K562 (cell line): ENCODE data around the gene FILIP1. TPM values are rescaled to one million over a fixed set of nuclear protein-coding genes. Genes with fewer than 3 reads are reported as not detected.

Source experiments
- ATAC-seq: fragments of 200-7000 bp; cut with Tn5 transposase; 3 replicates; pipeline ENCODE4 v1.9.1; 2020; ENCODE audit warnings: moderate library complexity
- BruUV-seq: library from RNA; stranded (reverse); fragments of 400-500 nt; replicated peaks from 2 replicates; lab custom pipeline; 2021; lab: Mats Ljungman, UMichigan
- CTCF ChIA-PET: fragments of 300-600 bp; formaldehyde crosslinking; extraction: SDS; loops from one replicate; lab custom pipeline; 2021; ENCODE audit warnings: low intra/inter-chr PET ratio; lab: Yijun Ruan, JAX
- POLR2A ChIA-PET: fragments of 300-600, 350-650 bp; sonication (Branson Sonifier 250); formaldehyde crosslinking; extraction: SDS; loops from one replicate; lab custom pipeline; 2021; ENCODE audit warnings: antibody characterized with exemption, inconsistent platforms; lab: Yijun Ruan, JAX
- DNase-seq, 4 experiments: peaks; one replicate each; pipeline versions ENCODE4 v3.0.0 to v3.0.0-alpha.2; 2011 to 2018; ENCODE audit warnings: low spot score in 3 of 4, mixed read lengths in 3 of 4; ENCODE audit errors: extremely low read depth in 1 of 4
- FAIRE-seq: peaks from 2 replicates; lab custom pipeline; 2011; peaks lifted over from hg19 to GRCh38; lab: Jason Lieb, UNC
- H2AFZ ChIP-seq: 2 replicates; pipeline ENCODE4 v1.6.0; 2011; ENCODE audit warnings: low read depth, low read length, control low read depth, inconsistent platforms
- H3K27ac ChIP-seq: fragments of 200-600 bp; 3 replicates; pipeline ENCODE4 v1.8.0; 2011; ENCODE audit warnings: low read depth, mild to moderate bottlenecking, control low read depth, inconsistent platforms, low read length, moderate library complexity, mixed read lengths; ENCODE audit errors: extremely low read depth
- H3K27me3 ChIP-seq, 2 experiments: fragments of 300-600 bp in 1 of 2; 2 replicates in 1 of 2; 3 replicates in 1 of 2; pipeline versions ENCODE4 v1.6.0 to v1.8.0; 2011; ENCODE audit warnings: inconsistent platforms in 2 of 2, low read length in 2 of 2, mild to moderate bottlenecking in 1 of 2, mixed read lengths in 1 of 2, moderate library complexity in 1 of 2; ENCODE audit not compliant: control insufficient read depth in 2 of 2, insufficient read depth in 2 of 2
- H3K36me3 ChIP-seq: fragments of 300-600 bp; 3 replicates; pipeline ENCODE4 v1.8.0; 2011; ENCODE audit warnings: mild to moderate bottlenecking, low read length, inconsistent platforms; ENCODE audit not compliant: control insufficient read depth, insufficient read depth
- H3K4me1 ChIP-seq, 2 experiments: fragments of 200-600 bp in 1 of 2; replicated peaks in 1 of 2; 2 replicates in 1 of 2; 3 replicates in 1 of 2; pipeline versions ENCODE4 v1.5.1 to v1.8.0; 2011; ENCODE audit warnings: inconsistent platforms in 2 of 2, low read length in 2 of 2, mild to moderate bottlenecking in 1 of 2, mixed read lengths in 1 of 2, moderate library complexity in 1 of 2; ENCODE audit not compliant: control insufficient read depth in 2 of 2, insufficient read depth in 2 of 2
- H3K4me2 ChIP-seq: 2 replicates; pipeline ENCODE4 v1.6.1; 2011; ENCODE audit warnings: low read length, control low read depth, inconsistent platforms, mixed read lengths; ENCODE audit not compliant: insufficient read depth
- H3K4me3 ChIP-seq: fragments of 200-600 bp; sonication (generic), shearing (Covaris generic); 2 replicates; pipeline ENCODE4 v1.5.1; 2016; ENCODE audit warnings: control low read depth, inconsistent platforms
- H3K79me2 ChIP-seq: fragments of 200-600 bp; 3 replicates; pipeline ENCODE4 v1.8.0; 2011; ENCODE audit warnings: low read length, inconsistent platforms; ENCODE audit not compliant: control insufficient read depth, insufficient read depth
- H3K9ac ChIP-seq, 2 experiments: 2 replicates each; pipeline versions ENCODE4 v1.6.0 to v1.6.1; 2011; ENCODE audit warnings: low read depth in 2 of 2, low read length in 2 of 2, control low read depth in 1 of 2, inconsistent platforms in 1 of 2, mild to moderate bottlenecking in 1 of 2, mixed read lengths in 1 of 2; ENCODE audit not compliant: insufficient read depth in 1 of 2
- H3K9me1 ChIP-seq: one replicate; pipeline ENCODE4 v1.6.0; 2011; ENCODE audit warnings: inconsistent platforms, mild to moderate bottlenecking, low read length, moderate library complexity; ENCODE audit not compliant: control insufficient read depth, insufficient read depth
- H3K9me3 ChIP-seq: replicated peaks from 2 replicates; pipeline ENCODE4 v1.5.1; 2011; ENCODE audit warnings: low read depth, low read length, inconsistent platforms; ENCODE audit not compliant: control insufficient read depth, insufficient read depth
- H4K20me1 ChIP-seq: replicated peaks from 2 replicates; pipeline ENCODE4 v1.6.1; 2011; ENCODE audit warnings: low read length, inconsistent platforms, mixed read lengths; ENCODE audit not compliant: control insufficient read depth, insufficient read depth
- CC2D1A ChIP-seq: fragments of 450-650 bp; IDR thresholded peaks from 2 replicates; pipeline ENCODE4 v1.6.1; 2017; ENCODE audit warnings: mild to moderate bottlenecking
- ESRRB ChIP-seq: fragments of 250-450 bp; sonication (Bioruptor Pico); IDR thresholded peaks from 2 replicates; pipeline ENCODE4 v1.5.0; 2020; ENCODE audit warnings: mild to moderate bottlenecking, moderate library complexity, borderline replicate concordance
- FOSL1 ChIP-seq: fragments of 200-800 bp; sonication (Bioruptor generic); conservative IDR thresholded peaks from 2 replicates; pipeline ENCODE4 v1.6.1; 2016; ENCODE audit warnings: missing genetic modification characterization, missing compliant biosample characterization
- MLLT1 ChIP-seq, 2 experiments: fragments of 450-650 bp; IDR thresholded peaks; 2 replicates each; pipeline ENCODE4 v1.6.1; 2016
- SRSF1 ChIP-seq: fragments of 200-400 bp; formaldehyde crosslinking; IDR thresholded peaks from 2 replicates; pipeline ENCODE4 v1.6.1; 2017; ENCODE audit warnings: mild to moderate bottlenecking, low read depth, low read length, moderate library complexity
- ZKSCAN8 ChIP-seq: fragments of 200-800 bp; sonication (Bioruptor generic); IDR thresholded peaks from 2 replicates; pipeline ENCODE4 v1.6.1; 2016; ENCODE audit warnings: missing genetic modification characterization, missing compliant biosample characterization
- WGBS: fragments of 100-300 bp; shearing (Covaris generic); methylation state at CpG from one replicate; pipeline ENCODE4 v1.1.6; 2016; ENCODE audit warnings: low coverage, mixed read lengths; ENCODE audit not compliant: insufficient coverage; ENCODE audit errors: missing lambda C conversion rate; 5-methylcytosine and 5-hydroxymethylcytosine counted together
- in situ Hi-C: fragments of 300-500 bp; cut with MboI; formaldehyde crosslinking; loops from 4 replicates; pipeline ENCODE4 v1.15.0; 2018; ENCODE audit warnings: inconsistent platforms, mixed read lengths
- intact Hi-C: fragments of 100-400 bp; cut with micrococcal nuclease; formaldehyde crosslinking; loops from 2 replicates; pipeline ENCODE4 v1.14.2; 2022
- polyA plus RNA-seq, 8 experiments: library from polyadenylated mRNA; depleted of rRNA in 4 of 8; stranded (reverse) in 5 of 8; unstranded in 3 of 8; fragments of >200 nt; fragmentation: Nextera tagmentation in 2 of 8; fragmentation: Illumina TruSeq in 1 of 8; extraction: Ambion mirVana in 2 of 8; extraction: Trizol in 1 of 8; gene quantifications; 2 replicates each; pipeline versions ENCODE4 v1.2.1 to v1.2.3, GENCODE V29; 2011 to 2014; ENCODE audit warnings: inconsistent platforms in 1 of 8, missing spikeins in 1 of 8
- total RNA-seq, 7 experiments: library from RNA; depleted of rRNA in 6 of 7; stranded (reverse); fragments of >200 nt in 6 of 7; fragmentation: Illumina TruSeq in 2 of 7; extraction: Trizol in 2 of 7; gene quantifications; 2 replicates each; pipeline versions ENCODE4 v1.2.1 to v1.2.3, GENCODE V29; 2011 to 2021; ENCODE audit warnings: low replicate concordance in 1 of 7

Gene FILIP1
- total and polyA plus RNA-seq, 9 of the 15 experiments (the other 6 are each of a cell fraction or from before 2014, with no cell fraction given): 0.03 to 0.25 (median 0.10) TPM; not detected in 1

- TF ChIP-seq ESRRB: no peak
- TF ChIP-seq SRSF1: no peak
- TF ChIP-seq CC2D1A: no peak
- no peak for TF ChIP-seq ZKSCAN8 (CRISPR knock-in tag)
- no peak for TF ChIP-seq MLLT1 (IDR thresholded peaks at IDR 0.05)
- TF ChIP-seq FOSL1 (tag): no peak
- no peak for DNase-seq
- 10% methylated on average over 6 of the region's 6 CpGs for WGBS
- BruUV-seq: no TSS peak
- Histone ChIP-seq H3K36me3 (no peaks in the 10 kb centered on the region), H3K9me1 (no peaks in the 10 kb centered on the region), H3K4me1 (peaks cover 4 to 8% of the 10 kb centered on the region in 2 experiments; a peak in 3 of 5 replicates), H3K27ac (no peak overlapping the region), H3K79me2 (no peaks in the 10 kb centered on the region), H3K27me3 (peaks cover 3 to 9% of the 10 kb centered on the region in 2 experiments; a peak in 2 of 5 replicates), H3K4me3 (no peak overlapping the region), H3K4me2 (no peak overlapping the region), H3K9me3 (no peaks in the 10 kb centered on the region), H2AFZ (no peak overlapping the region), H3K9ac (no peak overlapping the region), H4K20me1 (no peaks in the 10 kb centered on the region)
- FAIRE-seq: no peak
- in situ Hi-C loops: no loop called here
- intact Hi-C loops: no loop called here
- ChIA-PET CTCF (no interaction called here), POLR2A (no interaction called here)
- ATAC-seq: no peak
Observed at GRCh38 chr6:75350808-75351207, 142.8 kb downstream of the FILIP1 start.
